ENCODE results near the gene STXBP6. TPM values are rescaled to one million over a fixed set of nuclear protein-coding genes. Genes with fewer than 3 reads are reported as not detected.

STXBP6 gene
- total RNA-seq, 1 experiment from 2014 or later, result 5.3 TPM

DNA sequence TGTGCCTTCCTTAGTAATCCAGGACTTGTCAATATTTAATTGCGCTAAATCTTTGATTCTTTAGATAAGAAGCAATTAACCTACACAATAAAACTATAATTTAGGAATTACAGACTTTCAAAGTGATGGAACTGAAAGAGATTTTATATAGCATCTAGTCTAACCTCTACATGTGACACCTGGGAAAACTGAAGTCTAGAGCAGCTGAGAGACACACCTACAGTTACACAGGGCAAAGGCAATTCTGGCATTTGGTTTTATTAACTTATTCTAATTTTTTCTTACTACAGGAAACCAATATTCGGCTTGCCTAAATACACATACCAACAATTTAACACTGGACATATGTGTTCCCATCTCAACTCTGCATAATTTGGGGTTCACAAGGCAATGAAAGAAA lies 196.5 kb downstream of the STXBP6 start:
- ChIA-PET CTCF (no interaction called here), POLR2A (ENCODE audit: low non-redundant PET) (no interaction called here)
- Histone ChIP-seq H3K9me3 (ENCODE audit: low read depth, low read length, poor library complexity, severe bottlenecking) (no peaks in the 10 kb centered on the region), H3K27ac (ENCODE audit: low read depth, low read length, poor library complexity, severe bottlenecking) (no peak overlapping the region), H3K4me1 (ENCODE audit: insufficient read depth, low read length, poor library complexity, severe bottlenecking) (no peaks in the 10 kb centered on the region), H3K27me3 (replicated peaks; ENCODE audit: insufficient read depth, low read depth, low read length, poor library complexity) (peaks cover 6% of the 10 kb centered on the region), H3K4me3 (ENCODE audit: low read depth, low read length, poor library complexity, severe bottlenecking) (no peak overlapping the region), H3K36me3 (ENCODE audit: insufficient read depth, low read length, poor library complexity, severe bottlenecking) (no peaks in the 10 kb centered on the region)
- no peak for TF ChIP-seq EZH2 (IDR thresholded peaks at IDR 0.05; ENCODE audit: borderline replicate concordance, low read depth, low read length, poor library complexity, severe bottlenecking)
- TF ChIP-seq, protein P1, sequence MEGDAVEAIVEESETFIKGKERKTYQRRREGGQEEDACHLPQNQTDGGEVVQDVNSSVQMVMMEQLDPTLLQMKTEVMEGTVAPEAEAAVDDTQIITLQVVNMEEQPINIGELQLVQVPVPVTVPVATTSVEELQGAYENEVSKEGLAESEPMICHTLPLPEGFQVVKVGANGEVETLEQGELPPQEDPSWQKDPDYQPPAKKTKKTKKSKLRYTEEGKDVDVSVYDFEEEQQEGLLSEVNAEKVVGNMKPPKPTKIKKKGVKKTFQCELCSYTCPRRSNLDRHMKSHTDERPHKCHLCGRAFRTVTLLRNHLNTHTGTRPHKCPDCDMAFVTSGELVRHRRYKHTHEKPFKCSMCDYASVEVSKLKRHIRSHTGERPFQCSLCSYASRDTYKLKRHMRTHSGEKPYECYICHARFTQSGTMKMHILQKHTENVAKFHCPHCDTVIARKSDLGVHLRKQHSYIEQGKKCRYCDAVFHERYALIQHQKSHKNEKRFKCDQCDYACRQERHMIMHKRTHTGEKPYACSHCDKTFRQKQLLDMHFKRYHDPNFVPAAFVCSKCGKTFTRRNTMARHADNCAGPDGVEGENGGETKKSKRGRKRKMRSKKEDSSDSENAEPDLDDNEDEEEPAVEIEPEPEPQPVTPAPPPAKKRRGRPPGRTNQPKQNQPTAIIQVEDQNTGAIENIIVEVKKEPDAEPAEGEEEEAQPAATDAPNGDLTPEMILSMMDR (conservative IDR thresholded peaks at IDR 0.05; ENCODE audit: low read depth, low read length), result no peak
- no peak for DNase-seq (ENCODE audit: low spot score)
- no TSS peak for BruUV-seq (replicated peaks)
- intact Hi-C loops (cut with micrococcal nuclease; ENCODE audit: unreplicated experiment), result no loop called here

DNA sequence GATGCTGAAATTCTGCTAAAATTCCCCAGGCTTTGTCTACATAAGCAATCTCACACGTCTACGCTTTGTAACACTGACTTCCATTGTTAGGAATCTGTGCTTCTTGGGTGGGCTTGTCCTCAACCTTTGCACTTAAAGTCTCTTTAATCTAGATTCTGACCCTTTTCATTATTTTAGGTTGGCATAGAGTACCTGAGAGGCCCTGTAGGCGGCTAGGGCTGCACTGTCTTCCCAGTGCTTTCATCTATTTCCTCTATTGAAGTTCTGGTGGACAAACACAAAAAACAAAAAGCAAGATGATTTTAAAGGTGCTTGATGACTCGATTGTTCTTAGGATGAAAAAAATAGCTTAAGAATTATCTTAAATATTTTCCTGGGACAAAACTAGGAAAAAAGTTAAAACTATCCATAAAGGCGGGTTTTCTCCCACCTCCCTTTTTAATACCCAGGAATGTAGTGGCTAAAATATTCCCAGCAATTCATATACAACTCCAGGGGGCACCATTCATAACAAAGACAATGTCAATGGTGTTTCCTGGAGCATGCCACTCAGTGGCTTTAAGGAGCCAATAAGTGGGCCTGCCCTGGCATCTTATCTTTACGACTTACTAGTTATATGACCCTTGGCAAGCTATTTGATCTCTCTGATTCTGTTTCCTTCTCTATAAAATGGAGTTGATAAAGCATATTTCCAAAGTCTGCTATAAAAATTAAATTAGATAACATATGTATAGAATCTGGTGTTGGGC lies 197.5 kb downstream of the STXBP6 start:
- no peak overlapping the region for H3K27ac ChIP-seq (ENCODE audit: low read depth, low read length, poor library complexity, severe bottlenecking)
- peak; percentile 26 for DNase-seq (ENCODE audit: low spot score)
- H3K27me3 ChIP-seq (replicated peaks; ENCODE audit: insufficient read depth, low read depth, low read length, poor library complexity), result peaks cover 6% of the 10 kb centered on the region
- H3K4me1 ChIP-seq (ENCODE audit: insufficient read depth, low read length, poor library complexity, severe bottlenecking), result no peaks in the 10 kb centered on the region
- H3K36me3 ChIP-seq (ENCODE audit: insufficient read depth, low read length, poor library complexity, severe bottlenecking), result no peaks in the 10 kb centered on the region
- TF ChIP-seq EZH2 (IDR thresholded peaks at IDR 0.05; ENCODE audit: borderline replicate concordance, low read depth, low read length, poor library complexity, severe bottlenecking), result no peak
- TF ChIP-seq, protein P1 (conservative IDR thresholded peaks at IDR 0.05; ENCODE audit: low read depth, low read length), result peak; percentile 23; the same call in 1 of the 2 replicates
- H3K4me3 ChIP-seq (ENCODE audit: low read depth, low read length, poor library complexity, severe bottlenecking), result no peak overlapping the region
- intact Hi-C loops (cut with micrococcal nuclease; ENCODE audit: unreplicated experiment), result no loop called here
- BruUV-seq (replicated peaks), result no TSS peak
- POLR2A ChIA-PET (ENCODE audit: low non-redundant PET), result no interaction called here
- no peaks in the 10 kb centered on the region for H3K9me3 ChIP-seq (ENCODE audit: low read depth, low read length, poor library complexity, severe bottlenecking)
- CTCF ChIA-PET, result no interaction called here

DNA sequence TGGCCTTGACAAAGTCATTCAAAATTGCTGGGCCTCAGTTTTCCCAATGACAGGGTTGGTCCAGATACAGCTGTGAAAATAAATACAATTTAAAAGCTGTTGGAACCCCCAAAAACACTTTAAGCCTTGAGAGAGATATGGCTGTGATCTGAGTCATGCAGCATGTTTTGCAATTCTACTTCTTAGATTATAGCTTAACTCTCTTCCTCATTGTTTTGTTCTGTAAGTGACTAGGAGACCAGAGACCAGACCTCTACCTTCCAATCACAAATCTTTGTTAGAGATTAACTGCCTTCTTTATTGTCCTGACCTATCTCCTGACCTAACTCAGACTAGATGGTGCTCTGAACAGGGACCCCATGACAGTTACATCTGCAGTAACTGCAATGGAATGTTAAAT lies 198.1 kb downstream of the STXBP6 start:
- no peaks in the 10 kb centered on the region for H3K9me3 ChIP-seq (ENCODE audit: low read depth, low read length, poor library complexity, severe bottlenecking)
- H3K36me3 ChIP-seq (ENCODE audit: insufficient read depth, low read length, poor library complexity, severe bottlenecking), result no peaks in the 10 kb centered on the region
- peaks cover 6% of the 10 kb centered on the region for H3K27me3 ChIP-seq (replicated peaks; ENCODE audit: insufficient read depth, low read depth, low read length, poor library complexity)
- intact Hi-C loops (cut with micrococcal nuclease; ENCODE audit: unreplicated experiment), result no loop called here
- CTCF ChIA-PET, result no interaction called here
- POLR2A ChIA-PET (ENCODE audit: low non-redundant PET), result no interaction called here
- TF ChIP-seq, protein P1 (conservative IDR thresholded peaks at IDR 0.05; ENCODE audit: low read depth, low read length), result no peak
- TF ChIP-seq EZH2 (IDR thresholded peaks at IDR 0.05; ENCODE audit: borderline replicate concordance, low read depth, low read length, poor library complexity, severe bottlenecking), result no peak
- H3K4me1 ChIP-seq (ENCODE audit: insufficient read depth, low read length, poor library complexity, severe bottlenecking), result no peaks in the 10 kb centered on the region
- H3K27ac ChIP-seq (ENCODE audit: low read depth, low read length, poor library complexity, severe bottlenecking), result no peak overlapping the region
- DNase-seq (ENCODE audit: low spot score), result no peak
- H3K4me3 ChIP-seq (ENCODE audit: low read depth, low read length, poor library complexity, severe bottlenecking), result no peak overlapping the region
- no TSS peak for BruUV-seq (replicated peaks)
